Suprapubic skin (tissue), 3 donors: ENCODE data around the gene GSG1.

Experiments
- CTCF ChIP-seq, 2 donors: fragments of 200-600 bp in 1 of 2; fragments of 450-650 bp in 1 of 2; sonication (generic) in 1 of 2; IDR thresholded peaks; one replicate each; pipeline ENCODE4 v1.5.1; 2016 to 2019; ENCODE audit warnings: antibody characterized with exemption in 2 of 2, mild to moderate bottlenecking in 1 of 2, moderate library complexity in 1 of 2
- POLR2AphosphoS5 ChIP-seq, 3 donors: sonication (generic); formaldehyde crosslinking; IDR thresholded peaks; one replicate each; pipeline ENCODE4 v1.6.1; 2017; ENCODE audit warnings: antibody characterized with exemption in 3 of 3

- TF ChIP-seq CTCF (IDR thresholded peaks at IDR 0.05) (no peak), POLR2AphosphoS5 (IDR thresholded peaks at IDR 0.05) (no peak)
Measured at GRCh38 chr12:13101821-13102375, 1.6 kb downstream of the GSG1 start.
